AG09309 (cell line): Measurements from ENCODE around the gene OR10H1.
A peak's percentile ranks its signal among the peaks of the same experiment; 100 is the strongest.
"Not testable (repeated sequence)": the region's sequence is repeated elsewhere in the genome, so short reads cannot be mapped to it uniquely, and the experiment has no call there.

Source experiments
- DNase-seq: peaks from one replicate; pipeline ENCODE4 v3.0.0-alpha.2; 2010; ENCODE audit warnings: low read depth
- H3K4me3 ChIP-seq: 2 replicates; pipeline ENCODE4 v1.5.1; 2011; ENCODE audit warnings: mild to moderate bottlenecking, low read depth, low read length, moderate library complexity; ENCODE audit not compliant: control insufficient read depth
- TF ChIP-seq, protein P1 (sequence below): IDR thresholded peaks from 2 replicates; pipeline ENCODE4 v1.5.1; 2011; ENCODE audit warnings: mild to moderate bottlenecking, low read depth, low read length, inconsistent platforms; ENCODE audit not compliant: insufficient read depth, control insufficient read depth; ENCODE audit errors: missing control alignments

The OR10H1 gene

DNA sequence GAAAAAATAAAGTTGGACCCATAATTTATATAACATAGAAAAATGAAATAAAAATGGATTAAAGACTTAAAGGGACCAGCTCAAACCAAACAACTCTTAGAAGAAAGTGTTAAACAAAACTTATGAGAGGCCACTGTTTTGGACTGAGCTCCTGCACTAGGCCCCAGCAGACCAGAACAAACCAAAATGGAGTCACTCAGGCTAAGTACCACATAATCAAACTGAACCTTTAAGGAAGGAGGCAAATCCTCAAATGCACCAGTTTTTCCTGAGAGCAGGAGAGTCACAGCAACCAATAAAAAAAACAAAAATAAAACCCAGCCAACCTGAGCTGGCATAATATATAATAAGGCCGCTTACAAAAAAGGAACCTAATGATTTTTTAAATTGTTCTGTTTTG lies 10.3 kb upstream of the OR10H1 start:
- no peak overlapping the region for H3K4me3 ChIP-seq
- TF ChIP-seq, protein P1, sequence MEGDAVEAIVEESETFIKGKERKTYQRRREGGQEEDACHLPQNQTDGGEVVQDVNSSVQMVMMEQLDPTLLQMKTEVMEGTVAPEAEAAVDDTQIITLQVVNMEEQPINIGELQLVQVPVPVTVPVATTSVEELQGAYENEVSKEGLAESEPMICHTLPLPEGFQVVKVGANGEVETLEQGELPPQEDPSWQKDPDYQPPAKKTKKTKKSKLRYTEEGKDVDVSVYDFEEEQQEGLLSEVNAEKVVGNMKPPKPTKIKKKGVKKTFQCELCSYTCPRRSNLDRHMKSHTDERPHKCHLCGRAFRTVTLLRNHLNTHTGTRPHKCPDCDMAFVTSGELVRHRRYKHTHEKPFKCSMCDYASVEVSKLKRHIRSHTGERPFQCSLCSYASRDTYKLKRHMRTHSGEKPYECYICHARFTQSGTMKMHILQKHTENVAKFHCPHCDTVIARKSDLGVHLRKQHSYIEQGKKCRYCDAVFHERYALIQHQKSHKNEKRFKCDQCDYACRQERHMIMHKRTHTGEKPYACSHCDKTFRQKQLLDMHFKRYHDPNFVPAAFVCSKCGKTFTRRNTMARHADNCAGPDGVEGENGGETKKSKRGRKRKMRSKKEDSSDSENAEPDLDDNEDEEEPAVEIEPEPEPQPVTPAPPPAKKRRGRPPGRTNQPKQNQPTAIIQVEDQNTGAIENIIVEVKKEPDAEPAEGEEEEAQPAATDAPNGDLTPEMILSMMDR = no peak
- no peak for DNase-seq

DNA sequence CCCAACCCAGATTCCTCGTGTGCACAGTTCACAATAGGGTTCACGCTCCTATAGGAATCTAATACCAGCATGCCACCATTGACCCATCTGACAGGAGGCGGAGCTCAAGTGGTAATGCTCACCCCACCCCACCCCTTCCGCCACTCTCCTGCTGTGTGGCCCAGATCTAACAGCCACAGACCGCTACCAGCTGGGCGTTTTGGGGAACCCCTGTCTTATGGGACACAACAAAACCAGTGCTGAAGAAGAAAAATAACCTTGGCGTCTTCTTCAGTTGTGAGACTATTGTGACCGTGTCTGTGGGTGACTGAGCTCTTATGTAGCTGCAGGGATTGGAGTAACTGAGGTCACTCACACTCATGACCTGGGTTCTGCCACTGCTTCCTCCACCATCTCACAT lies 5.2 kb upstream of the OR10H1 start:
- H3K4me3 ChIP-seq = no peak overlapping the region
- DNase-seq = no peak
- TF ChIP-seq, protein P1 = no peak

GRCh38 chr19:15813916-15814315 lies 1.5 kb downstream of the OR10H1 start:
- TF ChIP-seq, protein P1 = no peak
- no peak for DNase-seq
- H3K4me3 ChIP-seq = no peak overlapping the region

DNA sequence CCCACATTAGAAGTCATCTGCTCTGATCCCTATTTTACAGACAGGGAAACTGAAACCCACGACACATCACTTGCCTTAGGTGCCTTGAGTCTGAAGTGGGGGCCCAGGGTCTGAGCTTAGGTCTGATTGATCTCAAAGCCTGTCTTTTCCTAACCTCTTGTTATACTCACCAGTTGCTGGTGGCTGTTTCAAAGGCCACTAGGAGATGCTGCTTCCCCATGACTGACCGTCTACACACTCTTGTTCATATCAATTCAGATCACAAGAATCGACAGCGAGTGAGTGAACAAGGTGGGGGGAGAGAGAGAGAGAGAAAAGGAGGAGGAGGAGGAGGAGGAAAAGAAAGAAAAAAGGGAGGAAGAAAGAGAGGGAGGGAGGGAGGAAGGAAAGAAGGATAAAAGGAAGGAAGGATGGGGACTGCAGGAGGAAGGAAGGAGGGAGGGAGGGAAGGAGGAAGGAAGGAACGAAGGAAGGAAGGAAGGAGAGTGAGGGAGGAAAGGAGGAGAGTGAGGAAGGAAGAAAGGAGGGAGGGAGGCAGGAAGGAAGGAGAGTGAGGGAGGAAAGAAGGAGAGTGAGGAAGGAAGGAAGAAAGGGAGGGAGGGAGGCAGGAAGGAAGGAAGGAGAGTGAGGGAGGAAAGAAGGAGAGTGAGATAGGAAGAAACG lies 3.3 kb downstream of the OR10H1 start:
- TF ChIP-seq, protein P1 = peak; percentile 3
- no peak for DNase-seq
- no peak overlapping the region for H3K4me3 ChIP-seq

DNA sequence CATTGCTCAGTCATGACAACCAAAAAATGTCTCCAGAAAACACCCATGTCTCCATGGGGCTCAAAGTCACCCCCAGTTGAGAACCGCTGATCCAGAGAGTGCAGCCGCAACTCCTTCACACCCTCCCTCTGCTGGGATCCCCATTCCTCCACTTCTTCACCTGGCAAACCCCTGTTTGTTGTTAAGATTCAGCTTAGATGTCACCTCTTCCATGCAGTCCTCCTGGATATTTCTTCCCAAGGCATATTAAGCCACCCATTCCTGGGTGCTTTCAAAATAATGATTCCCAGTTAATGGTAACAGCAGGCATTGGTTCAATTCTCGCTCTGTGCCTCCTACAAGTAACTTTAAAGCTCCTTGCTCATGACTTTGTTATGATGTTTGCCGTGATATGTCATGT lies 4.0 kb downstream of the OR10H1 start:
- TF ChIP-seq, protein P1 = no peak
- H3K4me3 ChIP-seq = no peak overlapping the region
- no peak for DNase-seq

DNA sequence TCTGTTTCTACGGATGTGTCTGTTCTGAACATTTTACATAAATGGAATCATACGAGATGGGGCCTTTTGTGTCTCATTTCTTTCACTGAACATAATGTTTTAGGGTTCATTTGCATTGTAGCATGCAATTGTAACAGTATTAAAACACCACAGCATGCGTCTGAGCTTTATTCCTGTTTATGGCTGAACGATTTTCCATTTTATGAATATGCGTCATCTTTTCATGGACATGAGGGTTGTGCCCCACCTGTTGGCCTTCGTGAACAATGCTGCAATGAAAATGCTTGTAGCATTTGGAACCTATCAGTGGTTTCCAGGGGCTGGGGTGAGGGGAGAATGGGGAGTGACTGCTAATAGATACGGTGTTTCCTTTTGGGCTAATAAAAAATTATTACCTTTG lies 5.1 kb downstream of the OR10H1 start:
- TF ChIP-seq, protein P1 = no peak
- no peak overlapping the region for H3K4me3 ChIP-seq
- no peak for DNase-seq

DNA sequence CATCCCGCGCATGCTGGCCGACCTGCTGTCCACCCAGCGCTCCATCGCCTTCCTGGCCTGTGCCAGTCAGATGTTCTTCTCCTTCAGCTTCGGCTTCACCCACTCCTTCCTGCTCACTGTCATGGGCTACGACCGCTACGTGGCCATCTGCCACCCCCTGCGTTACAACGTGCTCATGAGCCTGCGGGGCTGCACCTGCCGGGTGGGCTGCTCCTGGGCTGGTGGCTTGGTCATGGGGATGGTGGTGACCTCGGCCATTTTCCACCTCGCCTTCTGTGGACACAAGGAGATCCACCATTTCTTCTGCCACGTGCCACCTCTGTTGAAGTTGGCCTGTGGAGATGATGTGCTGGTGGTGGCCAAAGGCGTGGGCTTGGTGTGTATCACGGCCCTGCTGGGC lies 21.2 kb downstream of the OR10H1 start:
- not testable (repeated sequence) for DNase-seq

More for the DNA sequence above, 21.2 kb downstream of the OR10H1 start:
- H3K4me3 ChIP-seq = not testable (repeated sequence)
